Stomach (tissue), 4 donors: Measurements from ENCODE around the gene ABCA13.

Source experiments
- CTCF ChIP-seq, 7 experiments: fragments of 450-650 bp in 4 of 7; fragments of 200-600 bp in 3 of 7; sonication (generic) in 3 of 7; IDR thresholded peaks; one replicate each; pipeline ENCODE4 v1.5.1; 2016 to 2019; ENCODE audit warnings: antibody characterized with exemption in 7 of 7, control low read depth in 2 of 7, mild to moderate bottlenecking in 1 of 7
- EP300 ChIP-seq: sonication (generic); formaldehyde crosslinking; IDR thresholded peaks from one replicate; pipeline ENCODE4 v1.6.1; 2017; ENCODE audit warnings: antibody characterized with exemption
- POLR2A ChIP-seq, 4 donors: fragments of 450-650 bp; IDR thresholded peaks; one replicate each; pipeline ENCODE4 v1.6.1; 2016; ENCODE audit warnings: antibody characterized with exemption in 4 of 4, control low read depth in 2 of 4, mild to moderate bottlenecking in 1 of 4, moderate library complexity in 1 of 4
- POLR2AphosphoS5 ChIP-seq, 3 donors: sonication (generic); formaldehyde crosslinking; IDR thresholded peaks; one replicate each; pipeline ENCODE4 v1.6.1; 2016; ENCODE audit warnings: antibody characterized with exemption in 3 of 3

GRCh38 chr7:48681006-48681405, 509.7 kb downstream of the ABCA13 start:
- TF ChIP-seq POLR2A (IDR thresholded peaks at IDR 0.05) (no peak), CTCF (IDR thresholded peaks at IDR 0.05) (no peak), EP300 (no peak), POLR2AphosphoS5 (IDR thresholded peaks at IDR 0.05) (no peak)
